Karpas-422 (cell line): Measurements from ENCODE around the gene AKT3. TPM values are rescaled to one million over a fixed set of nuclear protein-coding genes. Genes with fewer than 3 reads are reported as not detected.

Experiments used
- DNase-seq: peaks from one replicate; pipeline ENCODE4 v3.0.0-alpha.2; 2015
- H2AFZ ChIP-seq: fragments of 200-600 bp; sonication (generic); 2 replicates; pipeline ENCODE4 v1.6.1; 2014; ENCODE audit warnings: antibody characterized with exemption, low read length, mixed read lengths
- H3K27ac ChIP-seq: fragments of 200-600 bp; sonication (generic); 2 replicates; pipeline ENCODE4 v1.5.1; 2014; ENCODE audit warnings: mild to moderate bottlenecking, low read length, moderate library complexity
- H3K27me3 ChIP-seq: fragments of 200-600 bp; sonication (generic); 2 replicates; pipeline ENCODE4 v1.6.1; 2014; ENCODE audit warnings: low read length, mixed read lengths
- H3K36me3 ChIP-seq: fragments of 200-600 bp; sonication (generic); 2 replicates; pipeline ENCODE4 v1.6.1; 2014; ENCODE audit warnings: low read length, mixed read lengths; ENCODE audit not compliant: insufficient read depth
- H3K4me1 ChIP-seq: fragments of 200-600 bp; sonication (generic); 2 replicates; pipeline ENCODE4 v1.6.1; 2014; ENCODE audit warnings: mild to moderate bottlenecking, low read length, mixed read lengths
- H3K4me2 ChIP-seq: fragments of 200-600 bp; sonication (generic); 2 replicates; pipeline ENCODE4 v1.6.1; 2014; ENCODE audit warnings: low read length, low read depth, mild to moderate bottlenecking; ENCODE audit not compliant: poor library complexity, severe bottlenecking
- H3K4me3 ChIP-seq: fragments of 200-600 bp; sonication (generic); 2 replicates; pipeline ENCODE4 v1.5.1; 2014; ENCODE audit warnings: mild to moderate bottlenecking, antibody characterized with exemption, low read length, mixed read lengths
- H3K79me2 ChIP-seq: fragments of 200-600 bp; sonication (generic); 2 replicates; pipeline ENCODE4 v1.6.1; 2014; ENCODE audit warnings: mild to moderate bottlenecking, low read length, mixed read lengths
- H3K9ac ChIP-seq: fragments of 200-600 bp; sonication (generic); 2 replicates; pipeline ENCODE4 v1.6.0; 2014; ENCODE audit warnings: low read length
- H3K9me2 ChIP-seq: fragments of 200-600 bp; sonication (generic), shearing (Covaris generic); replicated peaks from 2 replicates; pipeline ENCODE4 v1.6.0; 2014; ENCODE audit warnings: mild to moderate bottlenecking, low read length, moderate library complexity; ENCODE audit not compliant: insufficient read depth
- H3K9me3 ChIP-seq: fragments of 300-700, 200-600 bp; sonication (generic); 2 replicates; pipeline ENCODE4 v1.6.1; 2014; ENCODE audit warnings: low read length, mixed read lengths
- H4K20me1 ChIP-seq: fragments of 200-600 bp; sonication (generic); 2 replicates; pipeline ENCODE4 v1.6.1; 2014; ENCODE audit warnings: mild to moderate bottlenecking, antibody characterized with exemption, low read length, low read depth; ENCODE audit not compliant: insufficient read depth
- total RNA-seq: library from RNA; depleted of rRNA; stranded (reverse); fragments of >200 nt; shearing (Covaris generic); gene quantifications from 2 replicates; pipeline ENCODE4 v1.2.3, GENCODE V29; 2014; ENCODE audit warnings: low replicate concordance

AKT3 gene
- total RNA-seq, 1 experiment from 2014 or later, result 0.11 TPM

DNA sequence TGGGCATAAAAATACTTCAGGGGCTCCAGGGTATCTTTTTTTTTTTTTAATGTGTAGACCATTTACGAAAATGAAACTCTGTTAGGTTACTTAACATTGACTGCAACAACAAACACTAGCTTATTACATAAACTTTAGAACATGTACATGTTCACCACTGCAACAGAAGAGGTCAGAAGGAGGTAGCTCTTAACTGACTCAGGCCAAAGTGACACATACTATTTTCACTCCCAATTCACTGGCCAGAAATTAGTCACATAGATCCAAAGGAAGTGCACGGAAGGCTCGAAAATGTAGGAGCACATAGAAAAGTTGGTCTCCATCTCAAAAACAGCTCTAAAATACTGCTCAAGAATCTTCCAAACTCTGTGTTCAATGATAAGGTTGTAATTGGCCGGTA, 107.2 kb downstream of the AKT3 start:
- Histone ChIP-seq H3K4me2 (no peak overlapping the region), H3K4me3 (no peak overlapping the region)
- no peak for DNase-seq

DNA sequence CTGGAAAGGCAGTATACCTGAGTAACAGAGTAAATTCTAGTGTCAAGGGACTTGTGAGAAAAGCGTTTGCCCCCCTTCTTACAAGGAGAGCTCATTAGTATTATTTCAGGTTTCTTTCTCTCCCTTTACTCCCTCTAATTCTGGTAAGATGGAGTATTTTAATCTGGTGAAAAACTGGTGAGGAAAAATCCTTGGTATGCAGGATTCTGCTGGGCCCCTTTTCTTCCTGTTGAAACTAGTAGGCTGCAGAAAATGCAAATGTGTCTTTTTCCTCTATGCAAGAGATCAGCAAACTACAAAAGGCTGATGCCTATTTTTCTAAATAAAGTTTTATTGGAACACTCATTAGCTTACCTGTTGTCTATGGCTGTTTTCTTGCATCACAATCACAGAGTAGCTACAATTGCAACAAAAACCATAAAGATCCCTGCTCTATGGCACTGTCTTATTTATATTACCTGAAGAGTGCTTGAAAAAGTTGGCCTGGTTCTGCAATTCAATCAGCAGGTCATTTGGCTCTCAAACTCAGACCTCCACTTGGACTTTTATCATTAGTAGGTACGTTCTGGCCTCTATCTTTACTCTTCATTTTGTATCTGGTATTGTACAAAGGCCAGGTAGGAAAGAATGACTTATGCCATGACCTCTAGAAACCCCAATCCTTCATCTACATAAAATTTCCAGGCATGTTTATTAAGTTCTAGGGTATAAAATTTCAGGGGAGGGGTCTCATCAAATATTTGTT, 109.6 kb downstream of the AKT3 start:
- Histone ChIP-seq H3K4me1 (no peaks in the 10 kb centered on the region), H4K20me1 (no peaks in the 10 kb centered on the region), H3K9ac (no peak overlapping the region), H3K27me3 (no peaks in the 10 kb centered on the region), H3K9me3 (no peaks in the 10 kb centered on the region), H3K27ac (no peak overlapping the region), H3K36me3 (no peaks in the 10 kb centered on the region), H3K9me2 (no peaks in the 10 kb centered on the region), H2AFZ (no peak overlapping the region), H3K4me3 (no peak overlapping the region), H3K79me2 (no peaks in the 10 kb centered on the region), H3K4me2 (no peak overlapping the region)
- DNase-seq, result no peak

More for the DNA sequence above, 107.2 kb downstream of the AKT3 start:
- Histone ChIP-seq H4K20me1 (no peaks in the 10 kb centered on the region), H2AFZ (no peak overlapping the region), H3K79me2 (no peaks in the 10 kb centered on the region), H3K4me1 (no peaks in the 10 kb centered on the region), H3K27me3 (no peaks in the 10 kb centered on the region), H3K9me3 (no peaks in the 10 kb centered on the region), H3K27ac (no peak overlapping the region), H3K36me3 (no peaks in the 10 kb centered on the region), H3K9ac (no peak overlapping the region), H3K9me2 (no peaks in the 10 kb centered on the region)

GRCh38 chr1:243739335-243740003, 110.6 kb downstream of the AKT3 start:
- H3K4me2 ChIP-seq, result no peak overlapping the region

DNA sequence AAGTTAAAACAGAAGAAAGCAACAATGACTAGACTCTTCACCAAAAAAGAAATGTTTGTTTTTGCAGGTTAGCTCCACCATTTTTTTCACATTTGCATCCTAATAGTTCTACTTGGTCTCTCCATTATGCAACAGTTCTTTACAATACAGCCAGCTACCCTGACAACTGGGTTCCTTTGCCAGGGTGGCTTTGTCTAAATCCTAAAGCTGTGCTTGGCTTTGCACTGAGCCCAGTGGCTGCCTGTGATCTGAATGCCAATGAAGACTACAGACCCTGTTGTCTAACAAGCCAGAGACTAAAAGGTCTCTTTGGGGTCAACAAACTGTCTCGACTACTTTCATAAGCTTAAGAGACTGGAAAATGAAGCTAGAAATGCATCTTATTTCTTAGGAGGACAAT, 112.0 kb downstream of the AKT3 start:
- H4K20me1 ChIP-seq, result no peaks in the 10 kb centered on the region
- no peaks in the 10 kb centered on the region for H3K79me2 ChIP-seq
- H3K9me3 ChIP-seq, result no peaks in the 10 kb centered on the region
- H3K36me3 ChIP-seq, result no peaks in the 10 kb centered on the region
- no peak overlapping the region for H3K9ac ChIP-seq
- H3K27ac ChIP-seq, result no peak overlapping the region
- H3K4me2 ChIP-seq, result no peak overlapping the region
- no peaks in the 10 kb centered on the region for H3K27me3 ChIP-seq
- H3K9me2 ChIP-seq, result no peaks in the 10 kb centered on the region
- no peaks in the 10 kb centered on the region for H3K4me1 ChIP-seq
- H2AFZ ChIP-seq, result no peak overlapping the region
- H3K4me3 ChIP-seq, result no peak overlapping the region
- no peak for DNase-seq

More at GRCh38 chr1:243739335-243740003, 110.6 kb downstream of the AKT3 start:
- Histone ChIP-seq H3K9ac (no peak overlapping the region), H3K36me3 (no peaks in the 10 kb centered on the region), H3K27me3 (no peaks in the 10 kb centered on the region), H3K4me1 (no peaks in the 10 kb centered on the region), H2AFZ (no peak overlapping the region), H3K79me2 (no peaks in the 10 kb centered on the region), H3K9me3 (no peaks in the 10 kb centered on the region), H3K9me2 (no peaks in the 10 kb centered on the region), H3K4me3 (no peak overlapping the region), H3K27ac (no peak overlapping the region), H4K20me1 (no peaks in the 10 kb centered on the region)
- no peak for DNase-seq

DNA sequence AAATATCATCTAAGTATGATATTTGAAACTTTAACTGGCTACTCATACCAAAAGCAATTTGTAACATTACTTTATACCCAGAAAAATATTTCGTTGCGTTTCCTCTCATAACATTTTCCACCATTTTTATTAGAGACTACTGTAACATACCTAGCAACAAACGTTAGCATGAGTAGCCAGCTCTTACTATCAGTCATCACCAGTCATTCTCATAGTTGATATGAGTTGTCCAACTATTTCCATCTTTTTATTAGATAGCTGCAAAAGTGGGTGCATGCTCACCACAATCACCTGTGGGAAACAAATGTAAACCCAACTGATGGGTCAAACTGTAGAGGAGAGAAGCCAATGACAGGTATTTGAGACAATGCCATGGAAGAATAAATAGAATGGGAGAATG, 114.6 kb downstream of the AKT3 start:
- H4K20me1 ChIP-seq, result no peaks in the 10 kb centered on the region
- H3K9me2 ChIP-seq, result no peaks in the 10 kb centered on the region
- no peak overlapping the region for H3K4me2 ChIP-seq
- H3K36me3 ChIP-seq, result no peaks in the 10 kb centered on the region
- H3K27ac ChIP-seq, result no peak overlapping the region
- no peak overlapping the region for H3K9ac ChIP-seq
- no peaks in the 10 kb centered on the region for H3K9me3 ChIP-seq
- no peak overlapping the region for H3K4me3 ChIP-seq
- DNase-seq, result no peak
- no peaks in the 10 kb centered on the region for H3K4me1 ChIP-seq
- H3K79me2 ChIP-seq, result no peaks in the 10 kb centered on the region
- no peaks in the 10 kb centered on the region for H3K27me3 ChIP-seq
- no peak overlapping the region for H2AFZ ChIP-seq

GRCh38 chr1:243734308-243734695, 115.7 kb downstream of the AKT3 start:
- Histone ChIP-seq H3K4me1 (no peaks in the 10 kb centered on the region), H3K9me2 (no peaks in the 10 kb centered on the region), H3K9ac (no peak overlapping the region), H4K20me1 (no peaks in the 10 kb centered on the region), H3K79me2 (no peaks in the 10 kb centered on the region), H3K4me3 (no peak overlapping the region), H2AFZ (no peak overlapping the region), H3K36me3 (no peaks in the 10 kb centered on the region), H3K27ac (no peak overlapping the region), H3K4me2 (no peak overlapping the region), H3K9me3 (peaks cover 4% of the 10 kb centered on the region; the same call in 1 of the 2 replicates), H3K27me3 (no peaks in the 10 kb centered on the region)
- no peak for DNase-seq

DNA sequence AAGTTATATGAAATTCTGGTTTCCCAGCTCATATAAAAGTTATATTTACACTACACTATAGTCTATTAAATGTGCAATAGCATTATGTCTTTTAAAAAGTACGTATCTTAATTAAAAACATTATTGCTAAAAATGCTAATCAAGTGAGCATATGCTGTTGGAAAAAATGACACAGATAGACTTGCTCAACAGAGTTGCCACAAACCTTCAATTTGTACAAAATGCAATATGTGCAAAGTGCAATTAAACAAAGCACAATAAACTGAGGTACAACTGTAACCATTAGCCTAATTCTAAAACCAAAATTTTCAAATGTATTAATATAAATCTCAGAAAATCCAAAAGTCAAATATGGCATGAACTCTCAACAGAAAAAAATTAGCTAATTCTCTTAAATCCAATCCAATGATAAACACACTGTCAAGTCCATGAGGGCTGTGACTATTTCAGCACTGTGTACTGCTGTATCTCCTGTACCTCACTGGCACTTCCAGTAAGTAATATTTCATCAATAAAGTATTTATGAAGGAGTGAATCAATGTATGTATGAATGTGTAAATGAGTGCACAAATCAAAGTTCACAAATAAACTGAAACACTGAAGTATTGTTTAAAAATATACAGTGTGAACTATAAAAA, 116.3 kb downstream of the AKT3 start:
- no peak overlapping the region for H3K9ac ChIP-seq
- no peaks in the 10 kb centered on the region for H3K4me1 ChIP-seq
- no peaks in the 10 kb centered on the region for H4K20me1 ChIP-seq
- H3K79me2 ChIP-seq, result no peaks in the 10 kb centered on the region
- DNase-seq, result no peak
- H3K9me2 ChIP-seq, result no peaks in the 10 kb centered on the region
- no peak overlapping the region for H3K4me2 ChIP-seq
- peaks cover 4% of the 10 kb centered on the region; the same call in 1 of the 2 replicates for H3K9me3 ChIP-seq
- H3K4me3 ChIP-seq, result no peak overlapping the region
- H3K36me3 ChIP-seq, result no peaks in the 10 kb centered on the region
- no peak overlapping the region for H2AFZ ChIP-seq
- no peaks in the 10 kb centered on the region for H3K27me3 ChIP-seq
- no peak overlapping the region for H3K27ac ChIP-seq

- Histone ChIP-seq H2AFZ (no peak overlapping the region), H3K27me3 (no peaks in the 10 kb centered on the region), H3K4me1 (no peaks in the 10 kb centered on the region), H3K9me2 (no peaks in the 10 kb centered on the region), H3K4me3 (no peak overlapping the region), H3K79me2 (no peaks in the 10 kb centered on the region), H3K9ac (no peak overlapping the region), H4K20me1 (no peaks in the 10 kb centered on the region), H3K4me2 (no peak overlapping the region), H3K9me3 (peaks cover 4% of the 10 kb centered on the region; the same call in 1 of the 2 replicates), H3K27ac (no peak overlapping the region), H3K36me3 (no peaks in the 10 kb centered on the region)
- DNase-seq, result no peak
Measured at GRCh38 chr1:243732637-243733036, 117.4 kb downstream of the AKT3 start.
